ENCODE data around the gene EP400.

GRCh38 chr12:131994589-131994988 is 44.8 kb downstream of the EP400 start:
- TF ChIP-seq CTCF (IDR thresholded peaks at IDR 0.05) (no peak), POLR2A (IDR thresholded peaks at IDR 0.05) (no peak)

All from adrenal gland (tissue), 5 donors.